ENCODE results near the gene SERPINB8. TPM values are rescaled to one million over a fixed set of nuclear protein-coding genes. Genes with fewer than 3 reads are reported as not detected.

The SERPINB8 gene, protein sequence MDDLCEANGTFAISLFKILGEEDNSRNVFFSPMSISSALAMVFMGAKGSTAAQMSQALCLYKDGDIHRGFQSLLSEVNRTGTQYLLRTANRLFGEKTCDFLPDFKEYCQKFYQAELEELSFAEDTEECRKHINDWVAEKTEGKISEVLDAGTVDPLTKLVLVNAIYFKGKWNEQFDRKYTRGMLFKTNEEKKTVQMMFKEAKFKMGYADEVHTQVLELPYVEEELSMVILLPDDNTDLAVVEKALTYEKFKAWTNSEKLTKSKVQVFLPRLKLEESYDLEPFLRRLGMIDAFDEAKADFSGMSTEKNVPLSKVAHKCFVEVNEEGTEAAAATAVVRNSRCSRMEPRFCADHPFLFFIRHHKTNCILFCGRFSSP
- 14.4 and 22.8 TPM in 2 replicates for total RNA-seq

DNA sequence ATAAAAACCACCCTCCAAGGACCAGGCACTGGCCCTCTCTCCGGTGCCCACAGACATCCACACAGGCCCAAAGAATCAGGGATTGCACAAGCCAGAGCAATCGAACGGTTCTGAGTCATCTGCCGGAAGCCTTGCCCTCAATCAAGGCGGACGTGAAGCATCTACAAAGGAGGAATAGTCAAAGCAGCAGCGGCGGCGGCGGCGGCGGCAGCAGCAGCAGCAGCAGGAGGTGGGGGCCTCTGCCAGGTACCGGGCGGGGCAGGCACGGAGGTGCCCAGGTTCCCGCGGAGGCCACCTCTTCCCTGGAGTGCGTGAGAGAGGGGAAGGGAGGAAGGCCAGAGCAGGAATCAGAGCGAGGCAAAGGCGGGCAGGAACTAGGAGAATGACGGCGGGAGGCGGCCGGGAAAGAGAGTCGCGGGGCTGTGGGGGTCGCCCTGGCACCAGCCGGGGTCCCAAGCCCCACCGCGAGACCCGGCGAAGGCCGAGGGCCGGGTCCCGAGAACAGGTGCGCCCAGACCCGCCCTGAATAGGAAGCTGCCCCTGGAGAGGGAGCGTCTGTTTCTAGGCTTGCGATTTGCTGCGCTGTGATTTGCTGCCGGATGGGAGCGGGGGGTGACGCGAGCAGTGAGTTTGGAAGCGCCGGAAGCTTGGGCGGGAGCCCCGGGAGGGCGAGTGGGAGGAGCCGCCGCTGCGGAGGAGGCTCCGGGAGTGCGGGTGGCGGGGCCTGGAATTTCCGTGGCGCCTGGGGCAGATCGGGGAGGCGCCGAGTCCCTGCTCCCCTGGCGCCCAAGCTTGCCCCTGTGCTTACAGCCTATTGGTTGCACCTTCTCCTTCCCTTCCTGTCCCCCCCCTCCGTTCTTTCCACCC is at the start of gene SERPINB8:
TSS of gene SERPINB8 (plus strand) at position 140 of the 867 bp plus-strand sequence. CDS start 8,228 bp downstream, outside the sequence.

DNA sequence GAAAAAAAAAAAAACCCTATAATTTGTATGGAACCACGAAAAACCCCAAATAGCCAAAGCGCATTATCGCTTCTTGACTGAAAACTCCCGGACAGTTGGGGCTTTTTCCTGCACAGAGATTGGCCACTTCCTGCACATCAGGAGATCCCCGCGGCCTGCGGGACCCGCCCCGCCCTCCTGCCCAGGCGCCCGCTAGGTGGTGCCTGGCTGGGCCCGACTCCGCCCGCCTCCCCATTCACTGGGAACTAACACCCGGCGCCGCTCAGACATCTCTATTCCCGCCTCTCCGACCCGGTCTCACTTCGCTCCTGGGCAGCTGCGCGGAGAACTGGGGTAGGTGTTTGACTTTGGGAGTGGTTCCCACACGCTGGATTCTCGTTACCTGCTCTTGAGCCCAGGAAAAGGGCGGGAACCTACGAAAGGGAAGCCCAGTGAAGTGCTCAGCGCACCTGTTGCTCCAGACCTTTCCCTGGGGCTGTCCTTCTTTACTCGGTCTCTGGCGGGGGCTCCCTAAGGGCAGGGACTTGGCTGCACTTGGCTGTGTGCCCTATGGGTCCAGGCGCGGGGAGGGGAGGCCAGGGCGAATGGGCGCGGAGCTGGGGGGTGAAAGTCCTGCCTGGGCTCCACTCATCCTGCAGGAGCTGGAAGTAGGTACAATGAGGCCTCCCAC is 20.7 kb upstream of the SERPINB8 start, which contains the start of gene HMSD:
TSS of gene HMSD (plus strand) at position 234 of the 670 bp plus-strand sequence. CDS start 4,155 bp downstream, outside the sequence.

Other genes with a start within 250 kb of the SERPINB8 start
- gene SERPINB7, start 194.7 kb upstream of the SERPINB8 start, total RNA-seq = 0.28 and 0.38 TPM in 2 replicates
- gene SERPINB2, start 82.4 kb upstream of the SERPINB8 start, total RNA-seq = 0.38 and 2.0 TPM in 2 replicates
- gene SERPINB10, start 62.1 kb upstream of the SERPINB8 start, total RNA-seq = not detected in 2 replicates
- under 0.01 TPM in 1 of 2 replicates, not detected in the other for gene HMSD, start 20.8 kb upstream of the SERPINB8 start, total RNA-seq
- not detected in 2 replicates for gene LINC00305, start 179.0 kb downstream of the SERPINB8 start, total RNA-seq